Smooth muscle cell (in vitro differentiated cells): ENCODE results near the gene FAM3B. TPM values are rescaled to one million over a fixed set of nuclear protein-coding genes. Genes with fewer than 3 reads are reported as not detected.

ENCODE experiments used
- DNase-seq: peaks from one replicate; lab custom pipeline; 2025; ENCODE audit not compliant: unreplicated experiment; lab: John Stamatoyannopoulos, UW
- H2AFZ ChIP-seq: fragments of 200-600 bp; sonication (generic); 2 replicates; pipeline ENCODE4 v1.6.0; 2016; ENCODE audit warnings: antibody characterized with exemption, low read depth, mild to moderate bottlenecking
- H3F3A ChIP-seq: fragments of 200-600 bp; sonication (generic); 2 replicates; pipeline ENCODE4 v1.6.0; 2017; ENCODE audit warnings: antibody characterized with exemption, low read depth
- H3K27ac ChIP-seq: fragments of 200-600 bp; sonication (generic); 2 replicates; pipeline ENCODE4 v1.5.1; 2016; ENCODE audit warnings: low read depth, mild to moderate bottlenecking
- H3K27me3 ChIP-seq: fragments of 200-600 bp; sonication (generic); 2 replicates; pipeline ENCODE4 v1.6.1; 2016; ENCODE audit warnings: low read depth, mild to moderate bottlenecking
- H3K36me3 ChIP-seq: fragments of 200-600 bp; sonication (generic); 2 replicates; pipeline ENCODE4 v1.5.1; 2016; ENCODE audit warnings: low read depth
- H3K4me1 ChIP-seq: fragments of 200-600 bp; sonication (generic); 2 replicates; pipeline ENCODE4 v1.5.1; 2016; ENCODE audit warnings: low read depth
- H3K4me2 ChIP-seq: fragments of 200-600 bp; sonication (generic); 2 replicates; pipeline ENCODE4 v1.6.0; 2016; ENCODE audit warnings: mild to moderate bottlenecking
- H3K4me3 ChIP-seq: fragments of 200-600 bp; sonication (generic); 2 replicates; pipeline ENCODE4 v1.5.1; 2016; ENCODE audit warnings: mild to moderate bottlenecking
- H3K79me2 ChIP-seq: fragments of 200-600 bp; sonication (generic); 2 replicates; pipeline ENCODE4 v1.6.0; 2016; ENCODE audit warnings: low read depth, mild to moderate bottlenecking
- H3K9ac ChIP-seq: fragments of 200-600 bp; sonication (generic); 2 replicates; pipeline ENCODE4 v1.6.0; 2016; ENCODE audit warnings: low read depth
- H3K9me3 ChIP-seq: fragments of 200-600 bp; sonication (generic); replicated peaks from 2 replicates; pipeline ENCODE4 v1.5.1; 2016; ENCODE audit warnings: low read depth
- H4K20me1 ChIP-seq: fragments of 200-600 bp; sonication (generic); 2 replicates; pipeline ENCODE4 v1.6.0; 2016; ENCODE audit warnings: low read depth
- WGBS: methylation state at CpG from one replicate; pipeline ENCODE4 v1.1.7; 2016; ENCODE audit warnings: low lambda C conversion rate; 5-methylcytosine and 5-hydroxymethylcytosine counted together
- polyA plus RNA-seq: library from polyadenylated mRNA; unstranded; fragments of >200 nt; fragmentation: Nextera tagmentation; extraction: Ambion mirVana; gene quantifications from 2 replicates; pipeline ENCODE4 v1.2.1, GENCODE V29; 2016
- total RNA-seq: library from RNA; depleted of rRNA; stranded (reverse); fragments of >200 nt; gene quantifications from 2 replicates; pipeline ENCODE4 v1.2.3, GENCODE V29; 2014
- TF ChIP-seq, protein P1 (sequence below): fragments of 200-600 bp; sonication (generic); IDR thresholded peaks from 2 replicates; pipeline ENCODE4 v1.5.1; 2017; ENCODE audit warnings: borderline replicate concordance, mild to moderate bottlenecking, antibody characterized with exemption; ENCODE audit not compliant: insufficient read depth, poor library complexity, severe bottlenecking

Gene FAM3B
- total and polyA plus RNA-seq, 2 experiments from 2014 or later = 0.18 TPM; not detected in 1

DNA sequence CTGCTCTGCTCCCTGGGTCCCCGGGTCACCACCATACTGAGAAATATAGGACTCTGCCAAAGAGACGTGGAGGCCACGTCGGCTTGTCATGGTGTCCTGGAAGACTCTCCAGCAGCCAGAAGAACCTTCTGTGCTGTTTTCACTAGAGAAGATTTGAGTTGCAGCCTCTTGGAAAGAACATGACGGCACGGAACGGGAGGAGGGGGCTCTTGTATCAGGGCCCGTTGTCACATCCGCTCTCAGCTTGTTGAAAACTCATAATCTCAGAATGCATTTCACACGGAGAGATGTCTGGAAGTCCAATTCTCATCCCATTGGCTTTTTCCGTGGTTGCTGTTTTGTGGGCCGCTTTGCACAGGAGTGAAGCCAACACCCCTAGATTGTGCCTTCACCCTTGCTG, 39.4 kb upstream of the FAM3B start:
- 88% methylated on average over 12 of the region's 12 CpGs for WGBS
- Histone ChIP-seq H3K27me3 (no peaks in the 10 kb centered on the region), H3K9me3 (no peaks in the 10 kb centered on the region), H2AFZ (no peak overlapping the region), H3K4me2 (no peak overlapping the region), H3K36me3 (no peaks in the 10 kb centered on the region), H4K20me1 (no peaks in the 10 kb centered on the region), H3K79me2 (no peaks in the 10 kb centered on the region), H3K4me1 (no peaks in the 10 kb centered on the region), H3F3A (no peaks in the 10 kb centered on the region), H3K4me3 (no peak overlapping the region), H3K27ac (no peak overlapping the region), H3K9ac (no peak overlapping the region)
- TF ChIP-seq, protein P1, sequence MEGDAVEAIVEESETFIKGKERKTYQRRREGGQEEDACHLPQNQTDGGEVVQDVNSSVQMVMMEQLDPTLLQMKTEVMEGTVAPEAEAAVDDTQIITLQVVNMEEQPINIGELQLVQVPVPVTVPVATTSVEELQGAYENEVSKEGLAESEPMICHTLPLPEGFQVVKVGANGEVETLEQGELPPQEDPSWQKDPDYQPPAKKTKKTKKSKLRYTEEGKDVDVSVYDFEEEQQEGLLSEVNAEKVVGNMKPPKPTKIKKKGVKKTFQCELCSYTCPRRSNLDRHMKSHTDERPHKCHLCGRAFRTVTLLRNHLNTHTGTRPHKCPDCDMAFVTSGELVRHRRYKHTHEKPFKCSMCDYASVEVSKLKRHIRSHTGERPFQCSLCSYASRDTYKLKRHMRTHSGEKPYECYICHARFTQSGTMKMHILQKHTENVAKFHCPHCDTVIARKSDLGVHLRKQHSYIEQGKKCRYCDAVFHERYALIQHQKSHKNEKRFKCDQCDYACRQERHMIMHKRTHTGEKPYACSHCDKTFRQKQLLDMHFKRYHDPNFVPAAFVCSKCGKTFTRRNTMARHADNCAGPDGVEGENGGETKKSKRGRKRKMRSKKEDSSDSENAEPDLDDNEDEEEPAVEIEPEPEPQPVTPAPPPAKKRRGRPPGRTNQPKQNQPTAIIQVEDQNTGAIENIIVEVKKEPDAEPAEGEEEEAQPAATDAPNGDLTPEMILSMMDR = no peak
- no peak for DNase-seq

DNA sequence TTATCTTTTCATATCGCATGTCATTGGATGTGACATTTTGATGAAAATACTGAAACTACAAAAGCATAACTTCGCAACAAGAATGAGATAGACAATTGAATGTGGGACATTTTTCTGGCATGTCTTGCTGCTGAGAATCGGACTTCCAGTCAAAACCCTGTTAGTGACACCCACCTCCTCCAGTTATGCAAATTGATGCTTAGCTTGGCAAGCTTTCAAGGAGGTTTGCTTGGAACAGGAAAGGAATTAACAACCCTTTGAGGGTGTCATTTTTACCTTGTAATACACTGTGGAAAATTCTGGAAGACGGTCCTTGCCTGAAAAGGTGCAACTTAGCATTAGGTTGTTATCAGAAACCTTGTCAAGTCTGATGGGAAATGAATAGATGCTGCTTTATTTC, 38.8 kb upstream of the FAM3B start:
- H2AFZ ChIP-seq = no peak overlapping the region
- H4K20me1 ChIP-seq = no peaks in the 10 kb centered on the region
- H3K4me3 ChIP-seq = no peak overlapping the region
- H3K9ac ChIP-seq = no peak overlapping the region
- 92% methylated on average over 4 of the region's 4 CpGs for WGBS
- H3K27me3 ChIP-seq = peaks cover 6% of the 10 kb centered on the region
- no peak for DNase-seq
- no peaks in the 10 kb centered on the region for H3K79me2 ChIP-seq
- no peaks in the 10 kb centered on the region for H3K9me3 ChIP-seq
- no peak overlapping the region for H3K4me2 ChIP-seq
- H3K27ac ChIP-seq = no peak overlapping the region
- no peaks in the 10 kb centered on the region for H3K4me1 ChIP-seq
- TF ChIP-seq, protein P1 = no peak
- H3F3A ChIP-seq = no peaks in the 10 kb centered on the region
- H3K36me3 ChIP-seq = no peaks in the 10 kb centered on the region

DNA sequence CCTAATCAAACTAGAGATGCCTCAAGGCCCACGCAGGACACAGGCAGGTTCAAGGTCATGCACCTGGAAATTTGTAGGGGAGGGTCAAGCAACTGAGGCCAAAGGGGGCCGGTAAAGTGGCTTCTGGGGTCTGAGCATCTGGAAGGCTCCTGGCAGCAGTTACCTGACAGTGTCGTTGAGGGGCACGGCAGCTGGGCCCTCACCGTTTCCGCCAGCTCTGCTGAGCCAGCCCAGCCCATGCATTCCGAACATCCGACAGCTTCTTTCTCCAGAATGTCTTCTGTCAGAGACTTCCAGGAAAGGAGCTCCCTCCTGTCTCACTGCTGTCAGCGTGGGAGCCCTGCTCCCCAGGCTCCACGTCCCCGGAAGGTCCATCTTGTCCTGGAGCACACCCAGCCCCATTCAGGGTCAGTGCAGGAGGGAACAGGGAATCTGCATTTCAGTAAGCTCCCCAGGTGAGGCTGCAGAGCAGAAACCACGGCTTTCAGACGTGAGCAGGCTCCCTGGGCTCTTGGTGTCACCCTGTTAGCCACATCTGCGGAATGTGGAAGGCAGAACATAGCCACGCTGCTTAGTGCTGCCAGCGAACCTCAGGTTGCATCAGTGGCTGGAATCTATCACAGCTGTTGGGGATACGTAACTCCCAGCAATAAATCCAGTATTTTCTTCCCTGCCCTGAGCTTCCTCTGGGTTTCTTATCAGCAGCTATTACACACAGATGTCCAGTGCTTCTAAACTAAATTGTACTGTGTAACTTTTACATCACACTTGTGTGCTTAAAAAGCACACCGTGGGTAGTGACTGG, 36.3 kb upstream of the FAM3B start:
- DNase-seq = no peak
- Histone ChIP-seq H3F3A (no peaks in the 10 kb centered on the region), H3K79me2 (no peaks in the 10 kb centered on the region), H3K27me3 (peaks cover 6% of the 10 kb centered on the region), H3K27ac (no peak overlapping the region), H2AFZ (no peak overlapping the region), H3K4me2 (no peak overlapping the region), H4K20me1 (no peaks in the 10 kb centered on the region), H3K9ac (no peak overlapping the region), H3K4me1 (no peaks in the 10 kb centered on the region), H3K4me3 (no peak overlapping the region), H3K36me3 (no peaks in the 10 kb centered on the region), H3K9me3 (no peaks in the 10 kb centered on the region)
- 73% methylated on average over 18 of the region's 18 CpGs for WGBS
- TF ChIP-seq, protein P1 = no peak

DNA sequence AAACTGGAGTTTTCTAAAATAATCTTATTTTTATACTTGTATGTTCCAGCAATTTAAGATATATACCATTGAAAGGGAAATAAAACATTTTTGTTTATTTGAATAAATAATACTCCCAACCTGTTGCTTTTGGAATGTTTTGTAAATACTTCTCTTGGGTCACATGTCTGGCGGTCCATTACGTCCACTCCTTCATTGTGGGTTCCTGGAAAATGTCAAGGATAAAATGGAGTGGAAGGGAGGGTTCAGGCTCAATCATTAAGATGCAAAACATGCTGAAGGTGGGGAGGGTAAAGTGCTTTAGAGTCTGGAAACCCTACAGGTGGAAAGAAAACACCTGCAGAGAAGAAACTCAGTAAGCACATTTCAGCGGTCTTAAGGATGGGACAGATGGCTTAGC, 34.2 kb upstream of the FAM3B start:
- H3F3A ChIP-seq = no peaks in the 10 kb centered on the region
- no peaks in the 10 kb centered on the region for H3K36me3 ChIP-seq
- no peaks in the 10 kb centered on the region for H3K9me3 ChIP-seq
- H3K9ac ChIP-seq = no peak overlapping the region
- H4K20me1 ChIP-seq = no peaks in the 10 kb centered on the region
- TF ChIP-seq, protein P1 = no peak
- H3K4me1 ChIP-seq = no peaks in the 10 kb centered on the region
- H3K79me2 ChIP-seq = no peaks in the 10 kb centered on the region
- peaks cover 6% of the 10 kb centered on the region for H3K27me3 ChIP-seq
- no peak for DNase-seq
- H3K4me3 ChIP-seq = no peak overlapping the region
- H3K27ac ChIP-seq = no peak overlapping the region
- 77% methylated on average over 3 of the region's 3 CpGs for WGBS
- no peak overlapping the region for H3K4me2 ChIP-seq
- H2AFZ ChIP-seq = no peak overlapping the region
